IMR-90 (cell line): ENCODE data around the gene PRSS38. TPM values are rescaled to one million over a fixed set of nuclear protein-coding genes. Genes with fewer than 3 reads are reported as not detected.

Experiments
- polyA plus RNA-seq, 3 experiments: library from polyadenylated mRNA; depleted of rRNA; stranded (reverse); fragments of >200 nt; gene quantifications; 2 replicates each; pipeline ENCODE4 v1.2.3, GENCODE V29; 2012; ENCODE audit warnings: low replicate concordance in 1 of 3
- total RNA-seq: library from RNA; depleted of rRNA; stranded (reverse); fragments of >200 nt; gene quantifications from 2 replicates; pipeline ENCODE4 v1.2.3, GENCODE V29; 2012; rRNA removed

PRSS38 gene
- total and polyA plus RNA-seq, 2 of the 4 experiments (the other 2 are of a cell fraction), result not detected

Other genes starting within 250 kb of the PRSS38 start
- gene JMJD4, start 80.4 kb upstream of the PRSS38 start, total RNA-seq, result 26.7 and 28.5 TPM in 2 replicates
- gene JMJD4, start 80.4 kb upstream of the PRSS38 start, polyA plus RNA-seq (2012; rRNA removed), result 23.5 and 24.6 TPM in 2 replicates
- gene SNAP47, start 80.2 kb upstream of the PRSS38 start, total RNA-seq, result 65.3 and 72.9 TPM in 2 replicates
- gene SNAP47, start 80.2 kb upstream of the PRSS38 start, polyA plus RNA-seq (2012; rRNA removed), result 39.4 and 39.5 TPM in 2 replicates
- gene WNT9A, start 132.3 kb downstream of the PRSS38 start, total RNA-seq, result 0.18 and 0.28 TPM in 2 replicates
- gene WNT9A, start 132.3 kb downstream of the PRSS38 start, polyA plus RNA-seq (2012; rRNA removed), result 0.36 and 0.42 TPM in 2 replicates
- not detected in 2 replicates for gene WNT3A, start 191.3 kb downstream of the PRSS38 start, total RNA-seq
- not detected in 2 replicates for gene WNT3A, start 191.3 kb downstream of the PRSS38 start, polyA plus RNA-seq (2012; rRNA removed)